Tibial nerve (tissue), 4 donors: Measurements from ENCODE around the gene GGACT. TPM values are rescaled to one million over a fixed set of nuclear protein-coding genes. Genes with fewer than 3 reads are reported as not detected.
A peak's percentile ranks its signal among the peaks of the same experiment; 100 is the strongest.

Experiments
- DNase-seq, 2 donors: peaks; one replicate each; pipeline ENCODE4 v3.0.0-alpha.2; 2019; ENCODE audit warnings: low spot score in 2 of 2
- H3K27ac ChIP-seq, 4 donors: fragments of 200-600 bp; sonication (generic) in 3 of 4; one replicate each; pipeline ENCODE4 v1.5.1; 2017 to 2019; ENCODE audit warnings: mild to moderate bottlenecking in 1 of 4
- H3K27me3 ChIP-seq, 2 donors: fragments of 200-600 bp; sonication (generic) in 1 of 2; one replicate each; pipeline versions ENCODE4 v1.5.1 to v1.6.0; 2017 to 2019
- H3K36me3 ChIP-seq, 3 donors: fragments of 200-600 bp; sonication (generic); one replicate each; pipeline ENCODE4 v1.5.1; 2018 to 2019
- H3K4me1 ChIP-seq, 4 donors: fragments of 200-600 bp; sonication (generic) in 3 of 4; one replicate each; pipeline ENCODE4 v1.5.1; 2017 to 2019
- H3K4me3 ChIP-seq, 4 donors: fragments of 200-600 bp; sonication (generic) in 3 of 4; one replicate each; pipeline ENCODE4 v1.5.1; 2017 to 2019; ENCODE audit warnings: mild to moderate bottlenecking in 1 of 4, moderate library complexity in 1 of 4
- H3K9me3 ChIP-seq, 4 donors: fragments of 200-600 bp; sonication (generic) in 3 of 4; one replicate each; pipeline ENCODE4 v1.5.1; 2017 to 2019
- CTCF ChIP-seq, 5 experiments: fragments of 200-600 bp in 3 of 5; fragments of 450-650 bp in 2 of 5; sonication (generic) in 3 of 5; IDR thresholded peaks; one replicate each; pipeline ENCODE4 v1.5.1; 2016 to 2019; ENCODE audit warnings: antibody characterized with exemption in 5 of 5, mild to moderate bottlenecking in 3 of 5, moderate library complexity in 2 of 5
- EP300 ChIP-seq, 2 donors: sonication (generic); formaldehyde crosslinking; IDR thresholded peaks; one replicate each; pipeline ENCODE4 v1.6.1; 2017; ENCODE audit warnings: antibody characterized with exemption in 2 of 2, mild to moderate bottlenecking in 1 of 2
- POLR2A ChIP-seq, 2 donors: fragments of 450-650 bp; IDR thresholded peaks; one replicate each; pipeline ENCODE4 v1.6.1; 2017; ENCODE audit warnings: antibody characterized with exemption in 2 of 2, mild to moderate bottlenecking in 2 of 2, moderate library complexity in 2 of 2
- WGBS, 2 donors: methylation state at CpG; one replicate each; pipeline ENCODE4 v1.1.5; 2018; 5-methylcytosine and 5-hydroxymethylcytosine counted together
- total RNA-seq, 4 donors: library from RNA; depleted of rRNA; stranded (reverse); fragments of >200 nt; gene quantifications; one replicate each; pipeline ENCODE4 v1.1.0, GENCODE V29; 2016

Gene GGACT
- total RNA-seq, 4 donors from 2014 or later: 2.4 to 5.2 (median 3.9) TPM

GRCh38 chr13:100535426-100536135 lies 53.0 kb downstream of the GGACT start:
- no peak overlapping the region for H3K4me3 ChIP-seq
- no peaks in the 10 kb centered on the region for H3K27me3 ChIP-seq
- peaks cover 0 to 12% (median 0%) of the 10 kb centered on the region in 4 donors for H3K4me1 ChIP-seq
- TF ChIP-seq EP300 (IDR thresholded peaks at IDR 0.05) (peak in 1 of 2 donors; percentile 10), CTCF (IDR thresholded peaks at IDR 0.05) (no peak)
- peaks cover 0 to 55% (median 0%) of the 10 kb centered on the region in 3 donors for H3K36me3 ChIP-seq
- 57 to 64% methylated on average over 16 of the region's 16 CpGs for WGBS, 2 donors
- no peak overlapping the region for H3K27ac ChIP-seq
- no peak for DNase-seq
- peaks cover 0 to 7% (median 0%) of the 10 kb centered on the region in 4 donors for H3K9me3 ChIP-seq

- WGBS, 2 donors: 82 to 90% methylated on average over 6 of the region's 6 CpGs
These were observed 53.7 kb downstream of the GGACT start for GRCh38 chr13:100534911-100535310.

GRCh38 chr13:100534147-100534843 lies 54.3 kb downstream of the GGACT start:
- TF ChIP-seq POLR2A (IDR thresholded peaks at IDR 0.05) (no peak), CTCF (IDR thresholded peaks at IDR 0.05) (no peak), EP300 (IDR thresholded peaks at IDR 0.05) (no peak)
- H3K4me3 ChIP-seq: no peak overlapping the region
- no peak for DNase-seq
- H3K27me3 ChIP-seq: no peaks in the 10 kb centered on the region
- 92 to 94% methylated on average over 13 of the region's 13 CpGs for WGBS, 2 donors
- H3K4me1 ChIP-seq: peaks cover 0 to 12% (median 0%) of the 10 kb centered on the region in 4 donors
- peaks cover 0 to 62% (median 0%) of the 10 kb centered on the region in 3 donors for H3K36me3 ChIP-seq
- no peak overlapping the region for H3K27ac ChIP-seq
- peaks cover 0 to 7% (median 0%) of the 10 kb centered on the region in 4 donors for H3K9me3 ChIP-seq

More at GRCh38 chr13:100534911-100535310, 53.7 kb downstream of the GGACT start:
- H3K27ac ChIP-seq: no peak overlapping the region
- peaks cover 0 to 56% (median 0%) of the 10 kb centered on the region in 3 donors for H3K36me3 ChIP-seq
- no peak for TF ChIP-seq CTCF (IDR thresholded peaks at IDR 0.05)
- TF ChIP-seq EP300 (IDR thresholded peaks at IDR 0.05): no peak
- TF ChIP-seq POLR2A (IDR thresholded peaks at IDR 0.05): no peak
- no peak overlapping the region for H3K4me3 ChIP-seq
- no peak for DNase-seq
- peaks cover 0 to 12% (median 0%) of the 10 kb centered on the region in 4 donors for H3K4me1 ChIP-seq
- H3K9me3 ChIP-seq: peaks cover 0 to 7% (median 0%) of the 10 kb centered on the region in 4 donors
- H3K27me3 ChIP-seq: no peaks in the 10 kb centered on the region

- Histone ChIP-seq H3K4me1 (peaks cover 0 to 12% (median 0%) of the 10 kb centered on the region in 4 donors), H3K4me3 (no peak overlapping the region), H3K27me3 (no peaks in the 10 kb centered on the region), H3K27ac (no peak overlapping the region), H3K36me3 (peaks cover 0 to 63% (median 0%) of the 10 kb centered on the region in 3 donors), H3K9me3 (peaks cover 0 to 7% (median 0%) of the 10 kb centered on the region in 4 donors)
- TF ChIP-seq EP300 (IDR thresholded peaks at IDR 0.05): no peak
- no peak for TF ChIP-seq CTCF (IDR thresholded peaks at IDR 0.05)
- no peak for TF ChIP-seq POLR2A (IDR thresholded peaks at IDR 0.05)
- WGBS, 2 donors: 91 to 94% methylated on average over 19 of the region's 19 CpGs
- no peak for DNase-seq
These were observed 55.0 kb downstream of the GGACT start for GRCh38 chr13:100533588-100534041.
